GM13977 (cell line): ENCODE measurements around the gene PDHX.

ENCODE experiments used
- DNase-seq: peaks from one replicate; pipeline ENCODE4 v3.0.0; 2012; ENCODE audit warnings: low spot score
- in situ Hi-C: fragments of 300-500 bp; cut with MboI; formaldehyde crosslinking; loops from one replicate; pipeline ENCODE4 v1.12.0; 2022; ENCODE audit warnings: low sequenced_read_pairs, low pct_unique_long_range_greater_than_20kb, mixed read lengths, inconsistent platforms; ENCODE audit not compliant: unreplicated experiment
- TF ChIP-seq, protein P1 (sequence below): IDR thresholded peaks from 2 replicates; pipeline ENCODE4 v1.5.1; 2012; ENCODE audit warnings: mild to moderate bottlenecking, control low read depth; ENCODE audit not compliant: insufficient read depth; ENCODE audit errors: extremely low read depth, missing control alignments

The PDHX gene

DNA sequence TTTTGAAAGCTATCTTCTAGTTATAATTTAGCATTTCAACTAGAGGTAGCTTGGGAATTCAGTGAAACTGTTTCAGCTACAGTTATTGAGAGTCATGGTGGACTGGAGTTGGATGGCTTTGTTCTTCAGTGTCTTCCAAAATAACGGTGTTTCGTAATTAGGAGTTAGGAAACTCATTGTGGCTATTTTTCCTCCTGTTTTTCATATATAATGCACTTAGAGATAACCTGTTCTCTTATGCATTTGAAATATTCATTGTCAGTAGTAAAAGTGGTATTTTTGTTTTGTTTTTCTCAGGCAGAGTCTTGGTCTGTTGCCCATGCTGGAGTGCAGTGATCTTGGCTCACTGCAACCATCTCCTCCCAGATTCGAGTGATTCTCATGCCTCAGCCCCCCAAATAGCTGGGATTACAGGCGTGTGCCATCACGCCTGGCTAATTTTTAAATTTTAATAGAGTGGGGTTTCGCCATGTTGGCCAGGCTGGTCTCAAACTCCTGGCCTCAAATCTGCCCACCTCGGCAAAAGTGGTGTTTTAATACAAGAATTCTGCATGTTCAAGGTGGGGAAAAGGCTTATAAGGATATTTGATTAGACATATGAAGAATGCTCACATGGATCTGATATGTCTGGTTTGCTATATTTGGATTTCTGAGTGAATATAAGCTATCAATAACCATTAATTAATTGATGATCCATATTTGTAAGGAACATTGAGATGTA, 12.7 kb downstream of the PDHX start:
- in situ Hi-C loops, result loop anchor here (10.0 kb wide), 1 partner anchor 456 kb away; no protein-coding TSS in a partner anchor
- no peak for DNase-seq
- TF ChIP-seq, protein P1, sequence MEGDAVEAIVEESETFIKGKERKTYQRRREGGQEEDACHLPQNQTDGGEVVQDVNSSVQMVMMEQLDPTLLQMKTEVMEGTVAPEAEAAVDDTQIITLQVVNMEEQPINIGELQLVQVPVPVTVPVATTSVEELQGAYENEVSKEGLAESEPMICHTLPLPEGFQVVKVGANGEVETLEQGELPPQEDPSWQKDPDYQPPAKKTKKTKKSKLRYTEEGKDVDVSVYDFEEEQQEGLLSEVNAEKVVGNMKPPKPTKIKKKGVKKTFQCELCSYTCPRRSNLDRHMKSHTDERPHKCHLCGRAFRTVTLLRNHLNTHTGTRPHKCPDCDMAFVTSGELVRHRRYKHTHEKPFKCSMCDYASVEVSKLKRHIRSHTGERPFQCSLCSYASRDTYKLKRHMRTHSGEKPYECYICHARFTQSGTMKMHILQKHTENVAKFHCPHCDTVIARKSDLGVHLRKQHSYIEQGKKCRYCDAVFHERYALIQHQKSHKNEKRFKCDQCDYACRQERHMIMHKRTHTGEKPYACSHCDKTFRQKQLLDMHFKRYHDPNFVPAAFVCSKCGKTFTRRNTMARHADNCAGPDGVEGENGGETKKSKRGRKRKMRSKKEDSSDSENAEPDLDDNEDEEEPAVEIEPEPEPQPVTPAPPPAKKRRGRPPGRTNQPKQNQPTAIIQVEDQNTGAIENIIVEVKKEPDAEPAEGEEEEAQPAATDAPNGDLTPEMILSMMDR, result no peak

- DNase-seq, result no peak
- in situ Hi-C loops, result loop anchor here (10.0 kb wide), 2 partner anchors 65 to 455 kb away; no protein-coding TSS in a partner anchor
- TF ChIP-seq, protein P1, result no peak
These were observed 13.7 kb downstream of the PDHX start for GRCh38 chr11:34929794-34930763.

DNA sequence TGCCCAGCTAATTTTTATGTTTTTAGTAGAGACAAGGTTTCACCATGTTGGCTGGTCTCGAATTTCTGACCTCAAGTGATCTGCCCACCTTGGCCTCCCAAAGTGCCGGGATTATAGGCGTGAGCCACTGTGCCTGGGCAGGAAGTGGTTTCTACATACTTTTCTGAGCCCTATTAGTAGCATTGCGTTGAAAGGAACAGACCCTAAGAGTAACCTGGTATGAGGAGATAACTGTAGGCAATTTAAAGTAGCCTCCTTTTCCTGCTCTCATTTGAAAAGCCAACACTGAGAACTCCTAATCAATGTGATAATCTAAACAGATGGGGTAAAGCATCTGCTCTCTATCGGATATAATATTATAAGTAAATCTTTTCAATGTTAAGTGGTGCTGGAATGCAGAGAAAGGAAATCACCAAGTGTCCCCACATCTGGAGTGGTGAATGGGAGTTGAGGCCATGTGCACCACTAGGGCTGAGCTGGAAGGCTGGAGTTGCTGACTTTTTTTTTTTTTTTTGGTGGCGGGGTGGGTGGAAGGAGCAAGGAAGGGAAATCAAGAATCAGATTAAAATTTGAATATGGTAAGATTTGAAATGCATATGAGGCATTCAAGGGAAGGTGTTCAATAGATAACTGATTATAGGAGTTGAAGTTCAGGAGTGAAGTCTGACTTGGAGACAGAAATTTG, 20.7 kb downstream of the PDHX start:
- no peak for DNase-seq
- in situ Hi-C loops, result loop anchor here (10.0 kb wide), 1 partner anchor 58 kb away; no protein-coding TSS in a partner anchor
- TF ChIP-seq, protein P1, result no peak

DNA sequence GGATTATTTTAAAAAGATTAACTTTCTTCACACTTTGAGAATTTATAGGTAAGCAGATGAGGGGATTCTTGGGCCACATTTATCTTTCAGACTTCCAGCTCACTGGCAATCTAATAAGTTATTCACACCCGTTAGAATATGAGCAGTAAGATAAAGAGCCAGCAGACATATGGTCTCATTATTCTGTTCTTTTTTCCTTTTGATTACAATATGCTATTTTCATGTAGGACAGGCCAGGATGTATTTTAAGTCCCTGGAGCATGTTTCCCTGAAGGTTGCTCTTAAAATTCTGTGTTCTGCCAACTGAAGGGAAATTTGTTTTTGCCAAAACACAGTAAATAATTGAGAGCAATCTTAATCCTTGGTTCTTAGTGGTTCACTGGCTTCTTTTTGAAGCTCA, 22.2 kb downstream of the PDHX start:
- TF ChIP-seq, protein P1, result no peak
- DNase-seq, result no peak
- in situ Hi-C loops, result loop anchor here (10.0 kb wide), 1 partner anchor 56 kb away; no protein-coding TSS in a partner anchor

DNA sequence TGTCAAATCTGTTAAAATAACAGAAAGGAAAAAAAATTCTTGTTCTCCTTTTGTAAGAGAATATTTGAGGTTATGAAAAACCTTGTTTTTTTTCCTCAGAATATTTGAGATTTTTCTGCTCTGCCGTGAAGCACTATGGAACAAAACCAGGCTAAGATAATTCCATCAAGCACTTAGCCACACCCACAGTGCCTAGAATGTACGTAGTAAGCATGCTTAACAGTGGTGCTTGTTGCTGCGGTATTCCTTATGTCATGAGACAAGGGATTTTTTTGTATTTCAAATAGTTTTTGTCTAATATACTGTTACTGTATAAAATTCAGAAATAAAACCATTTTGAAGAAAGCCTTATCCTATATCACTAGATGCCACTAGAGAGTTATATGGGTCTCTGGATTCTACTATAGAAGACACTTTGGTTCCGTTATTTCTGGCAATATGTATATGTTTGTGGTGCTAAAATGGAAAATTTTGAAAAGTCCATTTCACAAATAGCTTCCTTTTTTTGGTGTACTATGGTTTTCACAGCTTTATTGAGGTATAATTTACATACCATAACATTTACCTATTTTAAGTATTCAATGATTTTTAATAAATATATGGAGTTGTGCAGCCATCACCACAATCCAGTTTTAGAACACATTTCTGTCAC, 23.7 kb downstream of the PDHX start:
- in situ Hi-C loops, result no loop called here
- peak; percentile 23 for DNase-seq
- TF ChIP-seq, protein P1, result peak; percentile 16
